HCT116 (cell line): ENCODE data around the gene NFATC1.

Experiments used
- ELF1 ChIP-seq: IDR thresholded peaks from 2 replicates; pipeline ENCODE4 v1.6.1; 2012; ENCODE audit warnings: low read depth, borderline replicate concordance
- EZH2 ChIP-seq: fragments of 200-600 bp; sonication (generic); IDR thresholded peaks from 2 replicates; pipeline ENCODE4 v1.6.1; 2017; ENCODE audit warnings: antibody characterized with exemption, mixed run types
- FOSL1 ChIP-seq: IDR thresholded peaks from 2 replicates; pipeline ENCODE4 v1.6.1; 2012; ENCODE audit warnings: low read depth
- POLR2A ChIP-seq: IDR thresholded peaks from 2 replicates; pipeline ENCODE4 v1.7.0; 2011; ENCODE audit warnings: borderline replicate concordance; ENCODE audit not compliant: insufficient read depth, insufficient read length; ENCODE audit errors: extremely low read depth
- POLR2AphosphoS5 ChIP-seq: IDR thresholded peaks from 2 replicates; pipeline ENCODE4 v1.6.1; 2011; ENCODE audit warnings: mild to moderate bottlenecking, low read depth, low read length, moderate library complexity
- RAD21 ChIP-seq: IDR thresholded peaks from 2 replicates; pipeline ENCODE4 v1.6.1; 2012; ENCODE audit warnings: low read depth, mild to moderate bottlenecking
- SIN3A ChIP-seq: IDR thresholded peaks from 2 replicates; pipeline ENCODE4 v1.6.1; 2012; ENCODE audit warnings: low read depth
- TCF7L2 ChIP-seq: IDR thresholded peaks from 2 replicates; pipeline ENCODE4 v1.7.0; 2011; ENCODE audit warnings: borderline replicate concordance, inconsistent platforms; ENCODE audit not compliant: insufficient read depth, insufficient read length; ENCODE audit errors: extremely low read depth
- TF ChIP-seq, protein P1 (sequence below): IDR thresholded peaks from 2 replicates; pipeline ENCODE4 v1.6.1; 2012
- TF ChIP-seq, protein P2 (sequence below), 3 experiments: fragments of 200-600 bp in 1 of 3; sonication (generic) in 1 of 3; IDR thresholded peaks in 2 of 3; conservative IDR thresholded peaks in 1 of 3; 2 replicates each; pipeline ENCODE4 v1.5.1; 2012 to 2017; ENCODE audit warnings: low read depth in 2 of 3, low read length in 2 of 3, antibody characterized with exemption in 1 of 3, borderline replicate concordance in 1 of 3, control low read depth in 1 of 3, mild to moderate bottlenecking in 1 of 3, mixed read lengths in 1 of 3, mixed run types in 1 of 3, moderate library complexity in 1 of 3; ENCODE audit not compliant: insufficient read depth in 1 of 3
- TF ChIP-seq, protein P3 (sequence below): IDR thresholded peaks from 2 replicates; pipeline ENCODE4 v1.6.1; 2012
- TF ChIP-seq, protein P4 (sequence below): IDR thresholded peaks from 2 replicates; pipeline ENCODE4 v1.6.1; 2011; ENCODE audit warnings: mild to moderate bottlenecking, low read length, moderate library complexity; ENCODE audit not compliant: insufficient replicate concordance; ENCODE audit errors: extremely low read depth

DNA sequence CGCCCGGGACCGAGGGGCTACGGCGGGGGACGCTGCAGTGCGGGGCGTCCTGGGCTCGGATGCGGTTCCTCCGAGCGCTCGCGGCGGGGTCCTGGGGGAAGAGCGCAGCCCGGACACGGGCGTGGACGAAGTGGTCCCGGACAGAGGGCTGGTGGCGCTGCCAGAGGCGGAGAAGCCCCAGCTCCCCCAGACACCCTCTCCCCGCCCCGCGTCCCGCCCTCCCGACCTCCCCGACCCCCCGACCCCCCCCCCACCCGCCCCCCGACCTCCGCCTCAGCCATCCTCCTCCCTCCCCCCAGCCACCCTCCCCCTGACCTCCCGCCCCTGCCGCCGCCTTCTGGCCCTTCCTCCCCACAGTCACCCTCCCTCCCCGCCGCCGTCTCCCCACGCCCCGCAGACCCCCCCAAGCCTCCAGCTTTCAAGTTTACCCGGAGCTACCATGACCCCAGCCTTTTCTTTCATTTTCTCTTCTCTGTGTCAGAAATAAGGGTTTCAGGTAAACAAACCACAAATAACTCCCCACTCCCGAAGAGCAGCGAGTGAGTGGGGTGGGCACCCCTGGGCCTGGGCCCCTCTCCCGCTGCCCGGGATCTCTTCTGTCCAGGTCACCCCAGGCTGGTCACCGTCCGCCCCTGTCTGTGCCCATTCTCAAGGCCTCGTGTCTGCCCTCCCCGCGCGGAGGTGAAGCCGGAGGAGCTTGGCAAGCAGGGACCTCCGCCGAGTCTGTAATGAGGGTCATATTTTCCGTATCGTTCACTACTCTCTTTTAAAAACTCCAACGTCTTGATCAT is 5.1 kb downstream of the NFATC1 start:
- no peak for TF ChIP-seq EZH2
- no peak for TF ChIP-seq POLR2AphosphoS5
- TF ChIP-seq POLR2A = no peak
- TF ChIP-seq, protein P1, sequence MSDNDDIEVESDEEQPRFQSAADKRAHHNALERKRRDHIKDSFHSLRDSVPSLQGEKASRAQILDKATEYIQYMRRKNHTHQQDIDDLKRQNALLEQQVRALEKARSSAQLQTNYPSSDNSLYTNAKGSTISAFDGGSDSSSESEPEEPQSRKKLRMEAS = no peak
- TF ChIP-seq, protein P2, sequence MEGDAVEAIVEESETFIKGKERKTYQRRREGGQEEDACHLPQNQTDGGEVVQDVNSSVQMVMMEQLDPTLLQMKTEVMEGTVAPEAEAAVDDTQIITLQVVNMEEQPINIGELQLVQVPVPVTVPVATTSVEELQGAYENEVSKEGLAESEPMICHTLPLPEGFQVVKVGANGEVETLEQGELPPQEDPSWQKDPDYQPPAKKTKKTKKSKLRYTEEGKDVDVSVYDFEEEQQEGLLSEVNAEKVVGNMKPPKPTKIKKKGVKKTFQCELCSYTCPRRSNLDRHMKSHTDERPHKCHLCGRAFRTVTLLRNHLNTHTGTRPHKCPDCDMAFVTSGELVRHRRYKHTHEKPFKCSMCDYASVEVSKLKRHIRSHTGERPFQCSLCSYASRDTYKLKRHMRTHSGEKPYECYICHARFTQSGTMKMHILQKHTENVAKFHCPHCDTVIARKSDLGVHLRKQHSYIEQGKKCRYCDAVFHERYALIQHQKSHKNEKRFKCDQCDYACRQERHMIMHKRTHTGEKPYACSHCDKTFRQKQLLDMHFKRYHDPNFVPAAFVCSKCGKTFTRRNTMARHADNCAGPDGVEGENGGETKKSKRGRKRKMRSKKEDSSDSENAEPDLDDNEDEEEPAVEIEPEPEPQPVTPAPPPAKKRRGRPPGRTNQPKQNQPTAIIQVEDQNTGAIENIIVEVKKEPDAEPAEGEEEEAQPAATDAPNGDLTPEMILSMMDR (IDR thresholded peaks at IDR 0.05 in 2 of 3, conservative IDR thresholded peaks at IDR 0.05 in 1 of 3; ENCODE audit: borderline replicate concordance in 1 of 3, insufficient read depth in 1 of 3, low read depth in 2 of 3, low read length in 2 of 3) = no peak
- no peak for TF ChIP-seq SIN3A
- TF ChIP-seq ELF1 = no peak
- TF ChIP-seq, protein P3, sequence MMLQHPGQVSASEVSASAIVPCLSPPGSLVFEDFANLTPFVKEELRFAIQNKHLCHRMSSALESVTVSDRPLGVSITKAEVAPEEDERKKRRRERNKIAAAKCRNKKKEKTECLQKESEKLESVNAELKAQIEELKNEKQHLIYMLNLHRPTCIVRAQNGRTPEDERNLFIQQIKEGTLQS = no peak
- TF ChIP-seq RAD21 = no peak
- TF ChIP-seq, protein P4, sequence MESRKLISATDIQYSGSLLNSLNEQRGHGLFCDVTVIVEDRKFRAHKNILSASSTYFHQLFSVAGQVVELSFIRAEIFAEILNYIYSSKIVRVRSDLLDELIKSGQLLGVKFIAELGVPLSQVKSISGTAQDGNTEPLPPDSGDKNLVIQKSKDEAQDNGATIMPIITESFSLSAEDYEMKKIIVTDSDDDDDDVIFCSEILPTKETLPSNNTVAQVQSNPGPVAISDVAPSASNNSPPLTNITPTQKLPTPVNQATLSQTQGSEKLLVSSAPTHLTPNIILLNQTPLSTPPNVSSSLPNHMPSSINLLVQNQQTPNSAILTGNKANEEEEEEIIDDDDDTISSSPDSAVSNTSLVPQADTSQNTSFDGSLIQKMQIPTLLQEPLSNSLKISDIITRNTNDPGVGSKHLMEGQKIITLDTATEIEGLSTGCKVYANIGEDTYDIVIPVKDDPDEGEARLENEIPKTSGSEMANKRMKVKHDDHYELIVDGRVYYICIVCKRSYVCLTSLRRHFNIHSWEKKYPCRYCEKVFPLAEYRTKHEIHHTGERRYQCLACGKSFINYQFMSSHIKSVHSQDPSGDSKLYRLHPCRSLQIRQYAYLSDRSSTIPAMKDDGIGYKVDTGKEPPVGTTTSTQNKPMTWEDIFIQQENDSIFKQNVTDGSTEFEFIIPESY = no peak
- TF ChIP-seq FOSL1 = no peak
- no peak for TF ChIP-seq TCF7L2
